ENCODE data around the gene DHRS12. TPM values are rescaled to one million over a fixed set of nuclear protein-coding genes. Genes with fewer than 3 reads are reported as not detected.

DHRS12 gene
- total RNA-seq, 1 experiment from 2014 or later = 8.8 TPM

DNA sequence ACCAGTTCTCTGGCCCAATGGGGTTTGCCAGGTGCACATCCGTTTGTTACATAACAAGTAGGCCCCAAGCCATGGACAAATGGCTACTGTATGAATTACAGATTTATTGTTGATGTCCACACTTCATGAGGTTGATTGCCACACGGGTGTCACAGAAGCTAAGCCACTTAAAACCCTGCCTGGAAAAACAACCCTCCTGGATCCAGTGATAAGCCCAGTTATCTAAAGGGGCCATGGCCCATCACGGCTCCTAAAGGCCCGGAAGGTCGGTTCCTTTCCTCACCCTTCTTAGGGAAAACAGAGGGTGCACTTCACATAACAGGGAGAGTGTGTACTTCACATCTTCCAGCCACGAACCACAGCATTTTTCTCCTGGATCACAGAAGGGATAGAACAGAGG, 37.0 kb upstream of the DHRS12 start:
- TF ChIP-seq, protein P1, sequence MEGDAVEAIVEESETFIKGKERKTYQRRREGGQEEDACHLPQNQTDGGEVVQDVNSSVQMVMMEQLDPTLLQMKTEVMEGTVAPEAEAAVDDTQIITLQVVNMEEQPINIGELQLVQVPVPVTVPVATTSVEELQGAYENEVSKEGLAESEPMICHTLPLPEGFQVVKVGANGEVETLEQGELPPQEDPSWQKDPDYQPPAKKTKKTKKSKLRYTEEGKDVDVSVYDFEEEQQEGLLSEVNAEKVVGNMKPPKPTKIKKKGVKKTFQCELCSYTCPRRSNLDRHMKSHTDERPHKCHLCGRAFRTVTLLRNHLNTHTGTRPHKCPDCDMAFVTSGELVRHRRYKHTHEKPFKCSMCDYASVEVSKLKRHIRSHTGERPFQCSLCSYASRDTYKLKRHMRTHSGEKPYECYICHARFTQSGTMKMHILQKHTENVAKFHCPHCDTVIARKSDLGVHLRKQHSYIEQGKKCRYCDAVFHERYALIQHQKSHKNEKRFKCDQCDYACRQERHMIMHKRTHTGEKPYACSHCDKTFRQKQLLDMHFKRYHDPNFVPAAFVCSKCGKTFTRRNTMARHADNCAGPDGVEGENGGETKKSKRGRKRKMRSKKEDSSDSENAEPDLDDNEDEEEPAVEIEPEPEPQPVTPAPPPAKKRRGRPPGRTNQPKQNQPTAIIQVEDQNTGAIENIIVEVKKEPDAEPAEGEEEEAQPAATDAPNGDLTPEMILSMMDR (conservative IDR thresholded peaks at IDR 0.05) = no peak
- Histone ChIP-seq H3K4me2 (ENCODE audit: insufficient read depth, insufficient read length, low read length) (no peak overlapping the region), H4K5ac (ENCODE audit: insufficient read length, low read depth, low read length) (no peak overlapping the region), H3K9ac (ENCODE audit: extremely low read depth, insufficient read length, low read length) (no peak overlapping the region), H2AK5ac (ENCODE audit: insufficient read length, low read length) (no peak overlapping the region), H3K18ac (ENCODE audit: insufficient read length, low read depth, low read length) (no peak overlapping the region), H3K27ac (ENCODE audit: insufficient read length, low read depth, low read length) (no peak overlapping the region), H4K91ac (ENCODE audit: insufficient read length, low read depth, low read length) (no peak overlapping the region), H3K4me1 (ENCODE audit: insufficient read depth, low read length) (no peaks in the 10 kb centered on the region), H3K23me2 (ENCODE audit: insufficient read length, low read depth, low read length, poor library complexity, severe bottlenecking) (no peaks in the 10 kb centered on the region), H3K9me3 (ENCODE audit: control insufficient read depth, low read depth, low read length) (no peaks in the 10 kb centered on the region), H2BK120ac (ENCODE audit: low read depth, low read length, poor library complexity, severe bottlenecking) (no peak overlapping the region), H3K23ac (ENCODE audit: insufficient read length, low read depth, low read length) (no peak overlapping the region), H3K56ac (ENCODE audit: insufficient read length, low read depth, low read length) (no peak overlapping the region), H4K8ac (replicated peaks; ENCODE audit: insufficient read length, low read depth, low read length) (no peak overlapping the region), H3K27me3 (ENCODE audit: insufficient read depth, low read length) (no peaks in the 10 kb centered on the region), H2AFZ (ENCODE audit: low read length) (no peak overlapping the region), H2BK20ac (ENCODE audit: low read depth, low read length, poor library complexity, severe bottlenecking) (no peak overlapping the region), H2BK15ac (ENCODE audit: low read depth, low read length) (no peak overlapping the region), H3K79me1 (ENCODE audit: insufficient read depth, low read depth, low read length, poor library complexity, severe bottlenecking) (no peaks in the 10 kb centered on the region), H3K79me2 (ENCODE audit: insufficient read depth, low read length) (no peaks in the 10 kb centered on the region), H4K20me1 (ENCODE audit: control insufficient read depth, insufficient read depth, insufficient read length) (no peaks in the 10 kb centered on the region), H2BK12ac (ENCODE audit: insufficient read length, low read depth, low read length) (no peak overlapping the region), H3T11ph (ENCODE audit: low read length) (no peak overlapping the region), H3K4ac (ENCODE audit: low read depth, low read length) (no peak overlapping the region), H3K14ac (ENCODE audit: insufficient read depth, low read length) (no peak overlapping the region), H2BK5ac (ENCODE audit: insufficient read length, low read length) (no peak overlapping the region)
- peaks cover 9 to 12% of the 10 kb centered on the region in 2 experiments for H3K4me1 Mint-ChIP-seq
- H3K9me3 Mint-ChIP-seq = peaks cover 0 to 3% of the 10 kb centered on the region in 2 experiments; a peak in 1 of 5 replicates
- peaks cover 1% of the 10 kb centered on the region for H3K27me3 Mint-ChIP-seq (ENCODE audit: low read depth)
- WGBS (ENCODE audit: extremely low coverage, insufficient read length, low lambda C conversion rate) = no CpG with 5 or more reads among the region's 6 CpGs
- H3K4me3 Mint-ChIP-seq = no peak overlapping the region
- peak; percentile 12 for DNase-seq
- H3K36me3 Mint-ChIP-seq (ENCODE audit: insufficient read depth in 1 of 3, low read depth in 3 of 3) = no peaks in the 10 kb centered on the region; a peak in 1 of 7 replicates
- H3K27ac Mint-ChIP-seq = no peak overlapping the region
